Liver (tissue), 2 donors: ENCODE results near the gene GOLGA6L6.
"Not testable (repeated sequence)": the region's sequence is repeated elsewhere in the genome, so short reads cannot be mapped to it uniquely, and the experiment has no call there.

Source experiments
- GABPA ChIP-seq, 2 donors: IDR thresholded peaks in 1 of 2; conservative IDR thresholded peaks in 1 of 2; 2 replicates each; pipeline ENCODE4 v1.6.1; 2016; ENCODE audit warnings: antibody characterized with exemption in 2 of 2, mild to moderate bottlenecking in 1 of 2, moderate library complexity in 1 of 2
- NR2F2 ChIP-seq: IDR thresholded peaks from 2 replicates; pipeline ENCODE4 v1.6.1; 2016; ENCODE audit warnings: antibody characterized with exemption
- RAD21 ChIP-seq, 2 donors: IDR thresholded peaks; 2 replicates each; pipeline ENCODE4 v1.6.1; 2016; ENCODE audit warnings: antibody characterized with exemption in 2 of 2, mild to moderate bottlenecking in 2 of 2
- donor health status: healthy.

- not testable (repeated sequence) for TF ChIP-seq NR2F2; GABPA (IDR thresholded peaks at IDR 0.05 in 1 of 2, conservative IDR thresholded peaks at IDR 0.05 in 1 of 2); RAD21 (IDR thresholded peaks at IDR 0.05)
Measured at GRCh38 chr15:20492598-20492997, 49.0 kb downstream of the GOLGA6L6 start.
